HCT116 (cell line): ENCODE measurements around the gene RSL1D1. TPM values are rescaled to one million over a fixed set of nuclear protein-coding genes. Genes with fewer than 3 reads are reported as not detected.

Source experiments
- ATAC-seq: fragments of 200-7000 bp; cut with Tn5 transposase; 2 replicates; pipeline ENCODE4 v1.9.1; 2020; ENCODE audit warnings: mild to moderate bottlenecking, moderate library complexity
- BruUV-seq: library from RNA; stranded (reverse); fragments of 400-500 nt; replicated peaks from 2 replicates; lab custom pipeline; 2021; lab: Mats Ljungman, UMichigan
- CTCF ChIA-PET: fragments of 300-600 bp; sonication (Branson Sonifier 250); formaldehyde crosslinking; loops from one replicate; lab custom pipeline; 2021; ENCODE audit warnings: antibody characterized with exemption; lab: Charles Lee
- POLR2A ChIA-PET: fragments of 300-600, 350-600 bp; sonication (Branson Sonifier 250); formaldehyde crosslinking; loops from one replicate; lab custom pipeline; 2021; ENCODE audit warnings: antibody characterized with exemption; lab: Charles Lee
- RAD21 ChIA-PET, 2 experiments: fragments of 300-600 bp; sonication (Branson Sonifier 250); formaldehyde crosslinking; loops; one replicate each; lab custom pipeline; 2023; ENCODE audit warnings: low total read pairs in 2 of 2; ENCODE audit not compliant: uncharacterized antibody in 2 of 2, unreplicated experiment in 2 of 2, low non-redundant PET in 1 of 2; lab: Charles Lee
- DNase-seq: peaks from one replicate; pipeline ENCODE4 v3.0.0-alpha.2; 2010; ENCODE audit warnings: low read depth, low spot score
- H2AFZ ChIP-seq: fragments of 200-600 bp; shearing (Covaris generic), sonication (generic); 2 replicates; pipeline ENCODE4 v1.6.1; 2017; ENCODE audit warnings: low read depth, mixed run types, mixed read lengths, antibody characterized with exemption, low read length; ENCODE audit not compliant: poor library complexity, severe bottlenecking
- H3K27ac ChIP-seq: 2 replicates; pipeline ENCODE4 v1.5.1; 2012; ENCODE audit warnings: low read depth, low read length
- H3K27me3 ChIP-seq: fragments of 200-600 bp; sonication (generic); 2 replicates; pipeline ENCODE4 v1.6.1; 2016; ENCODE audit warnings: mixed run types, low read length, mixed read lengths; ENCODE audit not compliant: insufficient read depth
- H3K36me3 ChIP-seq, 2 experiments: fragments of 200-500 bp in 1 of 2; fragments of 200-600 bp in 1 of 2; sonication (Bioruptor generic) in 1 of 2; sonication (generic) in 1 of 2; 2 replicates each; pipeline versions ENCODE4 v1.5.1 to v1.6.1; 2014 to 2016; ENCODE audit warnings: low read length in 2 of 2, inconsistent platforms in 1 of 2, mixed read lengths in 1 of 2, mixed run types in 1 of 2; ENCODE audit not compliant: insufficient read depth in 2 of 2, control insufficient read depth in 1 of 2
- H3K4me1 ChIP-seq, 2 experiments: fragments of 200-600 bp in 1 of 2; sonication (generic) in 1 of 2; 2 replicates each; pipeline versions ENCODE4 v1.5.1 to v1.6.1; 2012 to 2017; ENCODE audit warnings: low read length in 2 of 2, inconsistent platforms in 1 of 2, mild to moderate bottlenecking in 1 of 2, mixed read lengths in 1 of 2, mixed run types in 1 of 2, moderate library complexity in 1 of 2; ENCODE audit not compliant: insufficient read depth in 2 of 2, control insufficient read depth in 1 of 2
- H3K4me2 ChIP-seq: fragments of 200-600 bp; sonication (generic); 2 replicates; pipeline ENCODE4 v1.6.1; 2017; ENCODE audit warnings: mixed run types, low read length, mixed read lengths
- H3K4me3 ChIP-seq, 2 experiments: fragments of 200-600 bp in 1 of 2; sonication (generic) in 1 of 2; replicated peaks in 1 of 2; 2 replicates each; pipeline ENCODE4 v1.5.1; 2011 to 2016; ENCODE audit warnings: low read length in 2 of 2, control low read depth in 1 of 2, low read depth in 1 of 2, mild to moderate bottlenecking in 1 of 2, mixed read lengths in 1 of 2, mixed run types in 1 of 2
- H3K79me2 ChIP-seq: fragments of 200-600 bp; sonication (generic); 2 replicates; pipeline ENCODE4 v1.6.1; 2017; ENCODE audit warnings: mild to moderate bottlenecking, mixed run types, low read length, moderate library complexity, mixed read lengths; ENCODE audit not compliant: insufficient read depth
- H3K9ac ChIP-seq: fragments of 200-600 bp; sonication (generic); 2 replicates; pipeline ENCODE4 v1.6.1; 2016; ENCODE audit warnings: low read length, mixed read lengths
- H3K9me2 ChIP-seq: fragments of 200-600 bp; sonication (generic), shearing (Covaris generic); 2 replicates; pipeline ENCODE4 v1.6.1; 2017; ENCODE audit warnings: mixed run types, mild to moderate bottlenecking, moderate library complexity; ENCODE audit not compliant: insufficient read depth
- H3K9me3 ChIP-seq, 2 experiments: fragments of 200-500 bp in 1 of 2; fragments of 200-600 bp in 1 of 2; sonication (Bioruptor generic) in 1 of 2; sonication (generic) in 1 of 2; 2 replicates each; pipeline ENCODE4 v1.6.1; 2014 to 2017; ENCODE audit warnings: low read length in 2 of 2, mixed read lengths in 2 of 2, inconsistent platforms in 1 of 2, low read depth in 1 of 2, mild to moderate bottlenecking in 1 of 2, mixed run types in 1 of 2, moderate library complexity in 1 of 2; ENCODE audit not compliant: control insufficient read depth in 1 of 2, insufficient read depth in 1 of 2
- H4K20me1 ChIP-seq: fragments of 200-600 bp; sonication (generic), shearing (Covaris generic); 2 replicates; pipeline ENCODE4 v1.6.1; 2017; ENCODE audit warnings: mixed run types, mild to moderate bottlenecking, moderate library complexity; ENCODE audit not compliant: insufficient read depth
- FOSL1 ChIP-seq: IDR thresholded peaks from 2 replicates; pipeline ENCODE4 v1.6.1; 2012; ENCODE audit warnings: low read depth
- POLR2AphosphoS5 ChIP-seq: IDR thresholded peaks from 2 replicates; pipeline ENCODE4 v1.6.1; 2011; ENCODE audit warnings: mild to moderate bottlenecking, low read depth, low read length, moderate library complexity
- SIN3A ChIP-seq: IDR thresholded peaks from 2 replicates; pipeline ENCODE4 v1.6.1; 2012; ENCODE audit warnings: low read depth
- SP1 ChIP-seq: IDR thresholded peaks from 2 replicates; pipeline ENCODE4 v1.6.1; 2012; ENCODE audit warnings: low read depth
- TCF7L2 ChIP-seq: IDR thresholded peaks from 2 replicates; pipeline ENCODE4 v1.7.0; 2011; ENCODE audit warnings: borderline replicate concordance, inconsistent platforms; ENCODE audit not compliant: insufficient read depth, insufficient read length; ENCODE audit errors: extremely low read depth
- YY1 ChIP-seq: IDR thresholded peaks from 2 replicates; pipeline ENCODE4 v1.6.1; 2011; ENCODE audit warnings: low read length, low read depth, moderate library complexity, mild to moderate bottlenecking; ENCODE audit not compliant: insufficient replicate concordance; ENCODE audit errors: extremely low read depth
- ZFX ChIP-seq: fragments of 450-650 bp; IDR thresholded peaks from 2 replicates; pipeline ENCODE4 v1.6.1; 2017
- intact Hi-C: fragments of 100-400 bp; cut with micrococcal nuclease; formaldehyde crosslinking; loops from 2 replicates; pipeline ENCODE4 v1.10.0; 2022
- total RNA-seq: library from RNA; stranded (reverse); gene quantifications from one replicate; pipeline ENCODE4 v1.2.1, GENCODE V29; 2021; ENCODE audit not compliant: unreplicated experiment
- TF ChIP-seq, protein P1 (sequence below): IDR thresholded peaks from 2 replicates; pipeline ENCODE4 v1.6.1; 2012

Gene RSL1D1
- total RNA-seq, 1 experiment from 2014 or later: 291 TPM

DNA sequence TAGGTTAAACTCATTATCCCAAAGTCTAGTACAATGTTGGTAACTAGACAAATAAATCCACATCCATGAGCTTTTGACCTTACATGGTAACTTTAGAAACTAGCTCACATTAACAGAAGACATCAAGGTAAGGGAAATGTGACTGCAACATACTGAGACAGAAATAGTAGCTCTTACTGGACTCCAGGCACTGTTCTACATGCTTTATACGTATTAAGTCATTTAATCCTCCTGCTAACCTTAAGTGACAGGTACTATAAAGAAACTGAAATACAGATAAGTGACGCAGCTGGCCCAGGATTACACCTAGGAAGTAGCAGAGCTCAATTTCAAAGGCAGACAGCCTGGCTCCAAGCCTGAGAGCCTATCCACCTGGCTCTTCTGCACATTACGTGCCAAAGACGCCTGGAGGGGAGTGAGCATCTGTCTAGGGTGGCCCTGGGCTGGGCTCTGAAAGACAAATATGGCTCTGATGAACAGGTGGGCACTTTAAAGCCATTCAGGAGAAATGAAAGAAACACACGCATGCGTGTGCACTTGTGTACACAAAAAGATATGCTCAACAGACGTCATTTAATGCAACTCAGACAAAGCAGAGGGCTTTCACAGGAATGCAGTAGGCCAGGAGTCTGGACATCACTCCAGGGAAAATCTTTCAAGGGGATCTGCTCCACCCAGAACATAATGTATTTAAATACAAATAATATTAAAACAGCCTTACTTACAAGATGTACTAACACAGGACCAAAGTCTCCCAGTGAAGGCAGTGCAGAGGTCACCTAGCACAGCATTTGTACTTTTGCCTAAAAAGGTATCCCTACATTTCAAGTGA is 58.7 kb downstream of the RSL1D1 start:
- BruUV-seq: no TSS peak
- ChIA-PET CTCF (no interaction called here), POLR2A (no interaction called here), RAD21 (no interaction called here)
- Histone ChIP-seq H3K4me2 (no peak overlapping the region), H2AFZ (no peak overlapping the region), H3K27ac (no peak overlapping the region), H3K9me2 (no peaks in the 10 kb centered on the region), H3K9me3 (no peaks in the 10 kb centered on the region), H4K20me1 (peaks cover 3% of the 10 kb centered on the region; the same call in 1 of the 2 replicates), H3K9ac (no peak overlapping the region), H3K79me2 (peaks cover 92% of the 10 kb centered on the region), H3K4me3 (no peak overlapping the region), H3K27me3 (no peaks in the 10 kb centered on the region), H3K36me3 (0 out of 4 replicates have a peak, but pooled peaks cover 0 to 6% of the 10 kb centered on the region in 2 experiments), H3K4me1 (peaks cover 0 to 11% of the 10 kb centered on the region in 2 experiments; a peak in 2 of 4 replicates)
- intact Hi-C loops: no loop called here
- TF ChIP-seq ZFX (no peak), FOSL1 (no peak), POLR2AphosphoS5 (no peak), TCF7L2 (no peak), SIN3A (no peak), SP1 (no peak), YY1 (no peak)
- TF ChIP-seq, protein P1, sequence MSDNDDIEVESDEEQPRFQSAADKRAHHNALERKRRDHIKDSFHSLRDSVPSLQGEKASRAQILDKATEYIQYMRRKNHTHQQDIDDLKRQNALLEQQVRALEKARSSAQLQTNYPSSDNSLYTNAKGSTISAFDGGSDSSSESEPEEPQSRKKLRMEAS: no peak
- no peak for ATAC-seq
- DNase-seq: no peak
